Trophoblast cell (in vitro differentiated cells and primary cell): ENCODE results near the gene SMIM21. TPM values are rescaled to one million over a fixed set of nuclear protein-coding genes. Genes with fewer than 3 reads are reported as not detected.

Experiments used
- DNase-seq, 2 donors: peaks; one replicate each; pipeline ENCODE4 v3.0.0-alpha.2; 2016
- H2AFZ ChIP-seq: 2 replicates; pipeline ENCODE4 v1.6.1; 2013; ENCODE audit warnings: low read length, moderate library complexity, mild to moderate bottlenecking; ENCODE audit not compliant: insufficient read depth, poor library complexity
- H2AK5ac ChIP-seq: 2 replicates; pipeline ENCODE4 v1.6.1; 2013; ENCODE audit warnings: mild to moderate bottlenecking, low read length
- H2BK120ac ChIP-seq: 2 replicates; pipeline ENCODE4 v1.6.1; 2013; ENCODE audit warnings: low read length, mild to moderate bottlenecking, moderate library complexity; ENCODE audit not compliant: insufficient read depth, poor library complexity
- H2BK12ac ChIP-seq: 2 replicates; pipeline ENCODE4 v1.6.1; 2013; ENCODE audit warnings: mild to moderate bottlenecking, low read length, moderate library complexity
- H2BK5ac ChIP-seq: 2 replicates; pipeline ENCODE4 v1.6.1; 2013; ENCODE audit warnings: low read length, low read depth, moderate library complexity, mild to moderate bottlenecking; ENCODE audit not compliant: poor library complexity
- H3K14ac ChIP-seq: 2 replicates; pipeline ENCODE4 v1.6.1; 2013; ENCODE audit warnings: mild to moderate bottlenecking, low read length
- H3K18ac ChIP-seq: 2 replicates; pipeline ENCODE4 v1.6.1; 2013; ENCODE audit warnings: mild to moderate bottlenecking, low read length
- H3K23ac ChIP-seq: 2 replicates; pipeline ENCODE4 v1.6.1; 2013; ENCODE audit warnings: low read length
- H3K27ac ChIP-seq: 2 replicates; pipeline ENCODE4 v1.5.1; 2013; ENCODE audit warnings: low read depth, mild to moderate bottlenecking, inconsistent platforms, low read length, moderate library complexity
- H3K27me3 ChIP-seq: 2 replicates; pipeline ENCODE4 v1.6.1; 2013; ENCODE audit warnings: inconsistent platforms, mild to moderate bottlenecking, low read length, moderate library complexity; ENCODE audit not compliant: insufficient read depth
- H3K36me3 ChIP-seq, 2 experiments: 1 replicate in 1 of 2; 2 replicates in 1 of 2; pipeline ENCODE4 v1.6.1; 2013; ENCODE audit warnings: low read length in 2 of 2, mild to moderate bottlenecking in 2 of 2, moderate library complexity in 1 of 2; ENCODE audit not compliant: insufficient read depth in 2 of 2, control insufficient read depth in 1 of 2
- H3K4ac ChIP-seq: 2 replicates; pipeline ENCODE4 v1.6.1; 2013; ENCODE audit warnings: low read depth, mild to moderate bottlenecking, low read length, moderate library complexity
- H3K4me1 ChIP-seq, 2 experiments: 1 replicate in 1 of 2; 2 replicates in 1 of 2; pipeline ENCODE4 v1.6.1; 2013; ENCODE audit warnings: low read length in 2 of 2, mild to moderate bottlenecking in 2 of 2, moderate library complexity in 1 of 2; ENCODE audit not compliant: insufficient read depth in 2 of 2, control insufficient read depth in 1 of 2
- H3K4me2 ChIP-seq: 2 replicates; pipeline ENCODE4 v1.6.1; 2013; ENCODE audit warnings: inconsistent platforms, mild to moderate bottlenecking, low read length, moderate library complexity
- H3K4me3 ChIP-seq: 2 replicates; pipeline ENCODE4 v1.5.1; 2013; ENCODE audit warnings: mild to moderate bottlenecking, low read depth, low read length, inconsistent platforms
- H3K79me1 ChIP-seq: one replicate; pipeline ENCODE4 v1.6.1; 2013; ENCODE audit warnings: low read length
- H3K79me2 ChIP-seq: 2 replicates; pipeline ENCODE4 v1.6.1; 2013; ENCODE audit warnings: low read length, mild to moderate bottlenecking; ENCODE audit not compliant: control insufficient read depth, insufficient read depth, poor library complexity
- H3K9ac ChIP-seq: 2 replicates; pipeline ENCODE4 v1.6.1; 2013; ENCODE audit warnings: mild to moderate bottlenecking, low read length
- H3K9me3 ChIP-seq: 2 replicates; pipeline ENCODE4 v1.6.1; 2013; ENCODE audit warnings: low read depth, mild to moderate bottlenecking, control low read depth, inconsistent platforms, low read length; ENCODE audit not compliant: insufficient read depth
- H4K12ac ChIP-seq: 2 replicates; pipeline ENCODE4 v1.6.1; 2013; ENCODE audit warnings: low read depth, mild to moderate bottlenecking, low read length, moderate library complexity
- H4K8ac ChIP-seq: 2 replicates; pipeline ENCODE4 v1.6.1; 2013; ENCODE audit warnings: low read depth, mild to moderate bottlenecking, low read length, moderate library complexity
- H4K91ac ChIP-seq: one replicate; pipeline ENCODE4 v1.6.1; 2013; ENCODE audit warnings: low read depth, mild to moderate bottlenecking, low read length, moderate library complexity
- WGBS: extraction: QIAGEN DNeasy Blood & Tissue Kit; methylation state at CpG from one replicate; pipeline ENCODE4 v1.1.7; 2013; ENCODE audit warnings: missing lambda C conversion rate; ENCODE audit not compliant: insufficient read length, insufficient coverage; ENCODE audit errors: extremely low coverage; 5-methylcytosine and 5-hydroxymethylcytosine counted together
- polyA plus RNA-seq: library from polyadenylated mRNA; stranded (reverse); fragments of 200-250 nt; gene quantifications from 2 replicates; pipeline ENCODE4 v1.2.3, GENCODE V29; 2013

SMIM21 gene
- not detected in 2 replicates for polyA plus RNA-seq

DNA sequence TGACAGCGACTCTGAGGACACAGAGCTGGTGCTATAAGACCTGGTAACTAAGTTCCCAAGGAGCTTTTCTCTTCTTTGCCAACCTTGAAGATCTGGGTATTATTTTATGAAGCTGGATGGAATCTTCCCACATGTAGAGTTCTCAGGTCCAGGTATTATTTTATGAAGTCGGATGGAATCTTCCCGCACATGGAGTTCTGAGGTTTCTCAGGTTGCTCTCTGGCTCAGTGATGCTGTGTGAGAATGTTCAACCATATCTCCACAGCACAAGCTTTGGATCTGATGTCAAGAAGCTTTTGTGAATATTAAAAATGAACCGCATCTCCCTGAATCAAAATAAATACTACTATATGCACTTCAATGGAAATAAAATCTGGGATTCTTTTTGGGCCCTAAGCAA, at the start of gene SMIM21:
Gene SMIM21, minus strand, starts transcription at position 101 of the 400 bp plus-strand sequence. CDS start 140 bp downstream, outside the sequence.
- no peak within 1 kb of the TSS for H3K4ac ChIP-seq

DNA sequence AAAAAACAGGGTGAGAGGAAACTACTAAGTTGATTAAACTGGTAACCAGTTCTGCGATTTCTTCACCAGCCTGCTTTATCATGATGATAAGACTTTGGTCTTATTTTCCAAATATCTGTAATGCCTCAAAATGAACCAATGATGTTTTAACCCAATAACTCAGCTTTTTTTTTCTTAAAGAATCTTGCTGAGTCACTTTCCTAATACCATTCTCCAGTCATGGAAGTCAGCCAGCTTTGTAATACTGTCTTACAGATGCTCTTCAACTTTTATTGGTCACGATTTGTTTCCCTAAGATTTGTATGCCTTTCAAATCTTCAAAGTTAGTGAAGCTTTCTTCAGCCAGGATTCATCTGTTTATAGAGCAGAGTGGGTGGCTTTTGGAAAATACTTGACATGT, 47.7 kb upstream of the SMIM21 start:
- H2BK5ac ChIP-seq = no peak overlapping the region

More for the DNA sequence above, at the start of gene SMIM21:
- H3K79me2 ChIP-seq = no peaks in the 10 kb centered on the region
- H4K91ac ChIP-seq = no peak within 1 kb of the TSS
- no peak within 1 kb of the TSS for H2AK5ac ChIP-seq
- no peaks in the 10 kb centered on the region for H3K27me3 ChIP-seq
- no peak for DNase-seq
- H2BK12ac ChIP-seq = no peak within 1 kb of the TSS
- H3K27ac ChIP-seq = no peak within 1 kb of the TSS
- H3K23ac ChIP-seq = no peak within 1 kb of the TSS
- H4K12ac ChIP-seq = no peak within 1 kb of the TSS
- no peak within 1 kb of the TSS for H2AFZ ChIP-seq
- no peak within 1 kb of the TSS for H3K4me3 ChIP-seq
- H4K8ac ChIP-seq = no peak within 1 kb of the TSS
- no peak within 1 kb of the TSS for H3K4me2 ChIP-seq
- no peak within 1 kb of the TSS for H3K14ac ChIP-seq
- no peaks in the 10 kb centered on the region for H3K36me3 ChIP-seq
- no peak within 1 kb of the TSS for H2BK120ac ChIP-seq
- no peaks in the 10 kb centered on the region for H3K4me1 ChIP-seq
- no peaks in the 10 kb centered on the region for H3K9me3 ChIP-seq
- no peak within 1 kb of the TSS for H2BK5ac ChIP-seq
- H3K9ac ChIP-seq = peak within 1 kb of the TSS; percentile 15
- no CpG with 5 or more reads among the region's 4 CpGs for WGBS
- no peak within 1 kb of the TSS for H3K18ac ChIP-seq
- H3K79me1 ChIP-seq = no peaks in the 10 kb centered on the region

DNA sequence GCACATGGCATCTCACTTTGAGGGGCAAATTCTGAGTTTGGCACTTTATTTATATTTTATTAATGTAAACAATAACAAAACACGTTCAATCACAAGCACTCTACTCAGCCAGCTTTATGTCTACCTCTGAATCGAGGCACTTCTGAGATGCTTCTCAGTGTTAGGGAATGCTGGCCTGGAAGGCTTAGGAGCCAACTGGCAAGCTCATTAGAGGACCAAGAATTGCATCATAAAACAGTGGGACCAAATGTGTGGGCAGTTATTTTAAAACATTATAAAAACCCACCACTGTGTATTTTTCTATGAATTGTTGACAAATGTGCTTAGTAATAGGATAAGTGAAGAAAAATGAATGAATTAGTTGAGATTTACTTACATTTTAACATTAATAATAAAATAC, 46.8 kb upstream of the SMIM21 start:
- H3K4me2 ChIP-seq = no peak overlapping the region
- no peak overlapping the region for H3K14ac ChIP-seq
- DNase-seq = no peak
- no peak overlapping the region for H2BK12ac ChIP-seq
- no peak overlapping the region for H3K23ac ChIP-seq
- no peak overlapping the region for H4K8ac ChIP-seq
- H3K4ac ChIP-seq = no peak overlapping the region
- H3K4me1 ChIP-seq = no peaks in the 10 kb centered on the region
- H2AFZ ChIP-seq = no peak overlapping the region
- H2BK120ac ChIP-seq = no peak overlapping the region
- no peaks in the 10 kb centered on the region for H3K9me3 ChIP-seq
- H3K18ac ChIP-seq = no peak overlapping the region
- H3K9ac ChIP-seq = no peak overlapping the region
- no CpG with 5 or more reads among the region's 2 CpGs for WGBS
- no peaks in the 10 kb centered on the region for H3K79me1 ChIP-seq
- no peak overlapping the region for H2BK5ac ChIP-seq
- no peaks in the 10 kb centered on the region for H3K36me3 ChIP-seq
- H4K12ac ChIP-seq = no peak overlapping the region
- H3K4me3 ChIP-seq = no peak overlapping the region
- H3K27ac ChIP-seq = no peak overlapping the region
- no peaks in the 10 kb centered on the region for H3K79me2 ChIP-seq
- H2AK5ac ChIP-seq = no peak overlapping the region
- no peaks in the 10 kb centered on the region for H3K27me3 ChIP-seq
- H4K91ac ChIP-seq = no peak overlapping the region

More for the DNA sequence above, 47.7 kb upstream of the SMIM21 start:
- Histone ChIP-seq H3K9ac (no peak overlapping the region), H4K8ac (no peak overlapping the region), H3K79me1 (no peaks in the 10 kb centered on the region), H3K36me3 (no peaks in the 10 kb centered on the region), H3K4me2 (no peak overlapping the region), H4K91ac (no peak overlapping the region), H2AK5ac (no peak overlapping the region), H2BK12ac (no peak overlapping the region), H3K4me3 (no peak overlapping the region), H2BK120ac (no peak overlapping the region), H3K23ac (no peak overlapping the region), H3K18ac (no peak overlapping the region), H3K27ac (no peak overlapping the region), H3K9me3 (no peaks in the 10 kb centered on the region), H3K27me3 (no peaks in the 10 kb centered on the region), H3K14ac (no peak overlapping the region), H2AFZ (no peak overlapping the region), H3K4me1 (no peaks in the 10 kb centered on the region), H4K12ac (no peak overlapping the region), H3K4ac (no peak overlapping the region), H3K79me2 (no peaks in the 10 kb centered on the region)
- no CpG with 5 or more reads among the region's 2 CpGs for WGBS
- DNase-seq = no peak

DNA sequence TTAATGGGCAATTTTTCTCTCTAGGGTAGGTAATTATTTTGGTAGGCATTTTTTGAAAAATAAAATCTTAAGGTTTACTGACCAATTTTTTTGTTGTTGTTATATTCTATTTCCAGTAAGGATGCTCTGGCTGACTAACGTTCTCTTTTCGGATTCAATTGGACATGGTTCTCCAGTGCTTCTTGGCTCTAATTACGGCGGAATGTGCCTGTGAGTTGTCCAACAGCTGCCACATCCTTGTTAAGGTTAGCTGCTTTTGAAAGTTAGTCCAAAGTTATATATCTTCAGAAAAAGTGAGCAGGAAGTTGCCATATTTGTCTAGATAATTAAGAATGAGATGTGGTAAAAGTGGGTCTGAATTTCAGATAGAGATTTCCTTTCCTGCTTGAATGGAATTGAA, 45.8 kb upstream of the SMIM21 start:
- no peak overlapping the region for H3K23ac ChIP-seq
- no peaks in the 10 kb centered on the region for H3K27me3 ChIP-seq
- no peaks in the 10 kb centered on the region for H3K79me2 ChIP-seq
- no peak overlapping the region for H3K4me3 ChIP-seq
- no peaks in the 10 kb centered on the region for H3K9me3 ChIP-seq
- no peaks in the 10 kb centered on the region for H3K79me1 ChIP-seq
- no peak overlapping the region for H3K4me2 ChIP-seq
- no peak overlapping the region for H4K91ac ChIP-seq
- no peak overlapping the region for H4K12ac ChIP-seq
- no peak overlapping the region for H3K27ac ChIP-seq
- DNase-seq = no peak
- H2BK12ac ChIP-seq = no peak overlapping the region
- no CpG with 5 or more reads among the region's 4 CpGs for WGBS
- H3K18ac ChIP-seq = no peak overlapping the region
- no peaks in the 10 kb centered on the region for H3K4me1 ChIP-seq
- no peak overlapping the region for H2BK120ac ChIP-seq
- H3K14ac ChIP-seq = no peak overlapping the region
- no peak overlapping the region for H3K9ac ChIP-seq
- H2BK5ac ChIP-seq = no peak overlapping the region
- H3K4ac ChIP-seq = no peak overlapping the region
- H3K36me3 ChIP-seq = no peaks in the 10 kb centered on the region
- no peak overlapping the region for H2AFZ ChIP-seq
- H2AK5ac ChIP-seq = no peak overlapping the region
- H4K8ac ChIP-seq = no peak overlapping the region
